Uterus (tissue), 2 donors: ENCODE results near the gene MFAP4.

Source experiments
- CTCF ChIP-seq, 4 experiments: fragments of 200-600 bp in 2 of 4; fragments of 450-650 bp in 2 of 4; sonication (generic) in 2 of 4; IDR thresholded peaks; one replicate each; pipeline ENCODE4 v1.5.1; 2016 to 2019; ENCODE audit warnings: antibody characterized with exemption in 4 of 4, mild to moderate bottlenecking in 2 of 4, moderate library complexity in 1 of 4
- POLR2A ChIP-seq, 2 donors: fragments of 450-650 bp; IDR thresholded peaks; one replicate each; pipeline ENCODE4 v1.6.1; 2016; ENCODE audit warnings: antibody characterized with exemption in 2 of 2, mild to moderate bottlenecking in 1 of 2, moderate library complexity in 1 of 2

DNA sequence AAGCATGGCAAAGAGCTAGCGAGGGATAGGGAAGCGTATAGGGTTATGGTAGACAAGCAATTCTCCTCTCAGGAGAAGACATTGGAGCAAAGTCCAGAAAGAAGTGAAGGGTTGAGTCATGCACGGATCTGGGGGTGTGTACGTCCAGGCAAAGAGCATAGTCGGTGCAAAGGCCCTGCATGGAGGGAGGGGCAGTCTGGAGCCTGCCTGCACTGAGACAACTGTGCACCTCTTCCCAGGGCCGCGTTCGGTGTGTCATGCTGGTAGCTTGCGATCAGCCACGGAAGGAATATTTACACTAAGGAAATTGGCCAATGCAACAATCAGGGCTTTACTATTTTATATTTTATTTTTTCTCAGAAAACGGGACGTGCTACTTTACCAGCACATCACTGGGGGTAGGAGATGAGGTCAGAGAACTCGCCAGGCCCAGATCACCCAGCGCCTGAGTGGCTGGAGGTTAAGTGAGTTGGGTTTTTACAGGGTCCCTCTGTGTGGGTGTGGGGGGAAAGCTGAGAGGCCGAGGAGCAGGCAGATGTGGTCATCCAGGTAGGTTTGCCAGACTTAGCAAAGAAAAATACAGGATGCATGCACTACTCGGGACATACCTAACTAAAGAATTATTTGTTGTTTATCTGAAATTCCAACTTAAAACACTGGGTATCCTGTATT, 17.7 kb downstream of the MFAP4 start:
- TF ChIP-seq CTCF (IDR thresholded peaks at IDR 0.05) (no peak), POLR2A (IDR thresholded peaks at IDR 0.05) (no peak)
